Measurements from ENCODE around the gene ABCA3.

ABCA3 gene

GRCh38 chr16:2319606-2320005 is 20.9 kb downstream of the ABCA3 start:
- Histone ChIP-seq H3K4me1 (ENCODE audit: insufficient read depth, low read length) (no peaks in the 10 kb centered on the region), H3K4me3 (ENCODE audit: low read length) (no peak overlapping the region), H3K36me3 (ENCODE audit: insufficient read depth, low read length) (peaks cover 28% of the 10 kb centered on the region), H3K27me3 (ENCODE audit: insufficient read depth, low read length) (no peaks in the 10 kb centered on the region), H2AFZ (ENCODE audit: low read depth, low read length) (no peak overlapping the region), H3K9me3 (ENCODE audit: low read length) (no peaks in the 10 kb centered on the region)

GRCh38 chr16:2317231-2318020 is 23.1 kb downstream of the ABCA3 start:
- Histone ChIP-seq H3K36me3 (ENCODE audit: insufficient read depth, low read length) (peaks cover 15% of the 10 kb centered on the region), H2AFZ (ENCODE audit: low read depth, low read length) (no peak overlapping the region), H3K9me3 (ENCODE audit: low read length) (no peaks in the 10 kb centered on the region), H3K27me3 (ENCODE audit: insufficient read depth, low read length) (no peaks in the 10 kb centered on the region), H3K4me1 (ENCODE audit: insufficient read depth, low read length) (no peaks in the 10 kb centered on the region), H3K4me3 (ENCODE audit: low read length) (no peak overlapping the region)

- H3K36me3 ChIP-seq (ENCODE audit: insufficient read depth, low read length), result peaks cover 9% of the 10 kb centered on the region
- H3K4me1 ChIP-seq (ENCODE audit: insufficient read depth, low read length), result no peaks in the 10 kb centered on the region
- H3K9me3 ChIP-seq (ENCODE audit: low read length), result no peaks in the 10 kb centered on the region
- H3K4me3 ChIP-seq (ENCODE audit: low read length), result no peak overlapping the region
- H3K27me3 ChIP-seq (ENCODE audit: insufficient read depth, low read length), result no peaks in the 10 kb centered on the region
- H2AFZ ChIP-seq (ENCODE audit: low read depth, low read length), result no peak overlapping the region
Observed at GRCh38 chr16:2308089-2308962, 32.2 kb downstream of the ABCA3 start.

GRCh38 chr16:2299915-2300192 is 40.7 kb downstream of the ABCA3 start:
- no peaks in the 10 kb centered on the region for H3K27me3 ChIP-seq (ENCODE audit: insufficient read depth, low read length)
- H3K36me3 ChIP-seq (ENCODE audit: insufficient read depth, low read length), result peaks cover 23% of the 10 kb centered on the region
- H3K9me3 ChIP-seq (ENCODE audit: low read length), result no peaks in the 10 kb centered on the region
- H3K4me1 ChIP-seq (ENCODE audit: insufficient read depth, low read length), result no peaks in the 10 kb centered on the region
- no peak overlapping the region for H3K4me3 ChIP-seq (ENCODE audit: low read length)
- no peak overlapping the region for H2AFZ ChIP-seq (ENCODE audit: low read depth, low read length)

GRCh38 chr16:2299121-2299914 is 41.2 kb downstream of the ABCA3 start:
- Histone ChIP-seq H3K4me3 (ENCODE audit: low read length) (no peak overlapping the region), H3K4me1 (ENCODE audit: insufficient read depth, low read length) (no peaks in the 10 kb centered on the region), H2AFZ (ENCODE audit: low read depth, low read length) (no peak overlapping the region), H3K9me3 (ENCODE audit: low read length) (no peaks in the 10 kb centered on the region), H3K36me3 (ENCODE audit: insufficient read depth, low read length) (peaks cover 23% of the 10 kb centered on the region), H3K27me3 (ENCODE audit: insufficient read depth, low read length) (no peaks in the 10 kb centered on the region)

GRCh38 chr16:2298621-2299020 is 41.9 kb downstream of the ABCA3 start:
- Histone ChIP-seq H3K9me3 (ENCODE audit: low read length) (no peaks in the 10 kb centered on the region), H2AFZ (ENCODE audit: low read depth, low read length) (no peak overlapping the region), H3K4me3 (ENCODE audit: low read length) (no peak overlapping the region), H3K27me3 (ENCODE audit: insufficient read depth, low read length) (no peaks in the 10 kb centered on the region), H3K36me3 (ENCODE audit: insufficient read depth, low read length) (peaks cover 20% of the 10 kb centered on the region), H3K4me1 (ENCODE audit: insufficient read depth, low read length) (no peaks in the 10 kb centered on the region)

- Histone ChIP-seq H3K9me3 (ENCODE audit: low read length) (no peaks in the 10 kb centered on the region), H3K36me3 (ENCODE audit: insufficient read depth, low read length) (peaks cover 20% of the 10 kb centered on the region), H3K4me3 (ENCODE audit: low read length) (no peak overlapping the region), H3K4me1 (ENCODE audit: insufficient read depth, low read length) (no peaks in the 10 kb centered on the region), H3K27me3 (ENCODE audit: insufficient read depth, low read length) (no peaks in the 10 kb centered on the region), H2AFZ (ENCODE audit: low read depth, low read length) (no peak overlapping the region)
Observed at GRCh38 chr16:2297506-2297860, 43.0 kb downstream of the ABCA3 start.

- Histone ChIP-seq H3K27me3 (ENCODE audit: insufficient read depth, low read length) (no peaks in the 10 kb centered on the region), H3K4me3 (ENCODE audit: low read length) (no peak overlapping the region), H3K36me3 (ENCODE audit: insufficient read depth, low read length) (peaks cover 20% of the 10 kb centered on the region), H3K9me3 (ENCODE audit: low read length) (no peaks in the 10 kb centered on the region), H2AFZ (ENCODE audit: low read depth, low read length) (no peak overlapping the region), H3K4me1 (ENCODE audit: insufficient read depth, low read length) (no peaks in the 10 kb centered on the region)
Observed at GRCh38 chr16:2296661-2297505, 43.6 kb downstream of the ABCA3 start.

- Histone ChIP-seq H3K4me1 (ENCODE audit: insufficient read depth, low read length) (no peaks in the 10 kb centered on the region), H3K4me3 (ENCODE audit: low read length) (no peak overlapping the region), H3K36me3 (ENCODE audit: insufficient read depth, low read length) (peaks cover 24% of the 10 kb centered on the region), H2AFZ (ENCODE audit: low read depth, low read length) (no peak overlapping the region), H3K27me3 (ENCODE audit: insufficient read depth, low read length) (no peaks in the 10 kb centered on the region), H3K9me3 (ENCODE audit: low read length) (no peaks in the 10 kb centered on the region)
Observed at GRCh38 chr16:2295056-2295798, 45.3 kb downstream of the ABCA3 start.

GRCh38 chr16:2292221-2292620 is 48.3 kb downstream of the ABCA3 start:
- Histone ChIP-seq H2AFZ (ENCODE audit: low read depth, low read length) (no peak overlapping the region), H3K4me3 (ENCODE audit: low read length) (no peak overlapping the region), H3K4me1 (ENCODE audit: insufficient read depth, low read length) (no peaks in the 10 kb centered on the region), H3K36me3 (ENCODE audit: insufficient read depth, low read length) (peaks cover 28% of the 10 kb centered on the region), H3K9me3 (ENCODE audit: low read length) (no peaks in the 10 kb centered on the region), H3K27me3 (ENCODE audit: insufficient read depth, low read length) (no peaks in the 10 kb centered on the region)

GRCh38 chr16:2289282-2289681 is 51.2 kb downstream of the ABCA3 start:
- Histone ChIP-seq H3K9me3 (ENCODE audit: low read length) (no peaks in the 10 kb centered on the region), H3K27me3 (ENCODE audit: insufficient read depth, low read length) (no peaks in the 10 kb centered on the region), H2AFZ (ENCODE audit: low read depth, low read length) (no peak overlapping the region), H3K4me3 (ENCODE audit: low read length) (no peak overlapping the region), H3K36me3 (ENCODE audit: insufficient read depth, low read length) (peaks cover 28% of the 10 kb centered on the region), H3K4me1 (ENCODE audit: insufficient read depth, low read length) (no peaks in the 10 kb centered on the region)

- peaks cover 29% of the 10 kb centered on the region for H3K36me3 ChIP-seq (ENCODE audit: insufficient read depth, low read length)
- no peak overlapping the region for H2AFZ ChIP-seq (ENCODE audit: low read depth, low read length)
- H3K4me3 ChIP-seq (ENCODE audit: low read length), result no peak overlapping the region
- no peaks in the 10 kb centered on the region for H3K4me1 ChIP-seq (ENCODE audit: insufficient read depth, low read length)
- no peaks in the 10 kb centered on the region for H3K27me3 ChIP-seq (ENCODE audit: insufficient read depth, low read length)
- H3K9me3 ChIP-seq (ENCODE audit: low read length), result no peaks in the 10 kb centered on the region
Observed at GRCh38 chr16:2288726-2289125, 51.8 kb downstream of the ABCA3 start.
